Neutrophil (primary cell): ENCODE results near the gene SNX9.
"Not testable (repeated sequence)": the region's sequence is repeated elsewhere in the genome, so short reads cannot be mapped to it uniquely, and the experiment has no call there.

ENCODE experiments used
- H3K27ac ChIP-seq: fragments of 200-600 bp; sonication (generic); 2 replicates; pipeline ENCODE4 v1.5.1; 2016; ENCODE audit warnings: mild to moderate bottlenecking, moderate library complexity
- H3K27me3 ChIP-seq: fragments of 200-600 bp; sonication (generic); 2 replicates; pipeline ENCODE4 v1.6.0; 2016; ENCODE audit warnings: mild to moderate bottlenecking
- H3K36me3 ChIP-seq: fragments of 200-600 bp; sonication (generic); 2 replicates; pipeline ENCODE4 v1.5.1; 2017
- H3K4me1 ChIP-seq, 2 experiments: fragments of 200-600 bp in 1 of 2; sonication (generic) in 1 of 2; 1 replicate in 1 of 2; 2 replicates in 1 of 2; pipeline versions ENCODE4 v1.5.1 to v1.6.1; 2013 to 2016; ENCODE audit warnings: low read depth in 1 of 2, low read length in 1 of 2, mild to moderate bottlenecking in 1 of 2, moderate library complexity in 1 of 2; ENCODE audit not compliant: control insufficient read depth in 1 of 2, insufficient read depth in 1 of 2
- H3K4me3 ChIP-seq, 2 experiments: fragments of 200-600 bp in 1 of 2; sonication (generic) in 1 of 2; 1 replicate in 1 of 2; 2 replicates in 1 of 2; pipeline ENCODE4 v1.5.1; 2013 to 2016; ENCODE audit warnings: low read depth in 1 of 2, low read length in 1 of 2, mild to moderate bottlenecking in 1 of 2, moderate library complexity in 1 of 2
- H3K9me3 ChIP-seq: fragments of 200-600 bp; sonication (generic); 2 replicates; pipeline ENCODE4 v1.5.1; 2016
- CTCF ChIP-seq: fragments of 200-600 bp; sonication (generic); IDR thresholded peaks from 2 replicates; pipeline ENCODE4 v1.5.1; 2016; ENCODE audit warnings: antibody characterized with exemption

The SNX9 gene

DNA sequence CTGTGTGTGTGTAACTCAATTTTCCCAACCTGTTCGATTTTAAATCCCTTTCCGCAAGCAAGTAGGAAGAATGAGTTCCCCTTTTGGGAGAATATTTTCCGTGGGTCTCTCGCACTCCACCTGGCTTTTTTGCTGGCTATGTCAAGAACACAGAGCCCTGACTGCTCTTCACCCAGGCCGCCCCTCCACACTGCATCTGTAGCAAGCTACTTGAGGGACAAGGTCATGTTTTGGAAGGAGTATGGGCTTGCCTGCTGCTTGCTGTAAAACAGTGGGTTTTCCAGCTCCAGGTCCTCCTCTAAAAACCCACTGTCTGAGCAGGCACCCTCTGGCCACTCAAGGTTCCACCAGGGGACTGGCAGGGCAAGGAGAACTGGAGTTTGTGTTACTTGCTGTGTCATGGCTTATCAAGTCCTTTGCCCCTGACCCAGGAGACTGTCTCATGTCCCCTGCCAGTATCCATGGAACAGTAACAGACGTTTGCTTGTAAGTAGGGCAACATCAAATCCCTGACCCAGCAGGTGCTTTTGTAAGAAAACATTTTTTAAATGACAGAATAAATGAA is 123.1 kb downstream of the SNX9 start:
- no peaks in the 10 kb centered on the region for H3K9me3 ChIP-seq
- no peaks in the 10 kb centered on the region for H3K36me3 ChIP-seq
- H3K4me3 ChIP-seq = no peak overlapping the region
- H3K27me3 ChIP-seq = no peaks in the 10 kb centered on the region
- no peaks in the 10 kb centered on the region for H3K4me1 ChIP-seq
- no peak overlapping the region for H3K27ac ChIP-seq
- no peak for TF ChIP-seq CTCF

DNA sequence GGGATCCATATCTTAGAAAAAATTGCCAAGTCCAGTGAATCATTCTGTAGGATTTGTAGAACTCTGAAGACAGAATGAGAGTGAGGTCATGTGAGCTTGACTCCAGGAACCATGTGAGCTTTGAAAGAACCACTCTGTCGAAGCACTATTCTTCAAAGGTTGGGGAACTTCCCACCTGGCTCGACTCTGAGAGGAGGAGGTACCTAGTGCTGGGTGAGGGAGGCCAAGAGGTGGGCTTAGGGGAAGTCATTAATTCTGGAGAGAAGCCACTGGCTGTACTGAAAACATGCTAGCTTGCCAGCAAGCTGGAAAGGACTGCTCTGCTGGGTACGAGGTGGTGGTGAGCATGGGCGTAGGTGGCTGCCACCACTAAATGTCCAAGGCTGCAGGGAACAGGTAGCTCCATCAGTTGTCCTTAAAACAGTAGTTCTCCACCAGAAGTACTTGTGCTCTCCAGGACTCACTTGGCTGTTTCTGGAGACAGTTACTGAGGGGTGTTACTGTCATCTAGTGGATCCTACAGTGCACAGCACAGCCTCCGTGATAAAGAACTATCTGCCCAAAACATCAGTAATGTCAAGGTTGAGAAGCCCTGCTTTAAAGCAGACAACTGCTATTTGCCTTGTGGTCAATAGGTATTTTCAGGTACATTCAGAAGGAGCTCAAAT is 124.0 kb downstream of the SNX9 start:
- no peak overlapping the region for H3K27ac ChIP-seq
- no peaks in the 10 kb centered on the region for H3K4me1 ChIP-seq
- no peaks in the 10 kb centered on the region for H3K27me3 ChIP-seq
- no peaks in the 10 kb centered on the region for H3K9me3 ChIP-seq
- H3K4me3 ChIP-seq = no peak overlapping the region
- no peaks in the 10 kb centered on the region for H3K36me3 ChIP-seq
- TF ChIP-seq CTCF = no peak

GRCh38 chr6:157950899-157951298 is 127.9 kb downstream of the SNX9 start:
- H3K36me3 ChIP-seq, H3K27ac ChIP-seq, H3K4me3 ChIP-seq, H3K4me1 ChIP-seq, H3K27me3 ChIP-seq, H3K9me3 ChIP-seq: not testable (repeated sequence)

DNA sequence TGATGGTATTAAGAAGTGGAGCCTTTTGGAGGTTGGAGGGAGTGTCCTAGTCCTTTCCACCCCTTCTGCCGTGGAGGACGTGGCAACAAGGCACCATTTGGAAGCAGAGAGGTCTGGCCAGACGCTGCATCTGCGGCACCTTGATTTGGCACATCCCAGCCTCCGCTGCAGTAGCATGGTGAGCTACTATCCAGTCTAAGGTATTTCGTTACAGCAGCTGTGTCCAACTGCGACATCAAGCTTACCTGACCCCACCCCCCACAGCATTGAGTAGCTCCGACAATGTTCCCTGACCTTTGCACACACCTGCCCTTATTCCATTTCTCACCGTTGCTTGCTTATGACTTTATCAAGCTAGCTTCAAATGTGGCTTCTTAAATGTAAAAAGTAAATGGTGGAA is 128.8 kb downstream of the SNX9 start:
- no peak overlapping the region for H3K4me3 ChIP-seq
- H3K36me3 ChIP-seq = no peaks in the 10 kb centered on the region
- H3K27ac ChIP-seq = no peak overlapping the region
- no peaks in the 10 kb centered on the region for H3K9me3 ChIP-seq
- no peaks in the 10 kb centered on the region for H3K27me3 ChIP-seq
- TF ChIP-seq CTCF = no peak
- H3K4me1 ChIP-seq = no peaks in the 10 kb centered on the region

DNA sequence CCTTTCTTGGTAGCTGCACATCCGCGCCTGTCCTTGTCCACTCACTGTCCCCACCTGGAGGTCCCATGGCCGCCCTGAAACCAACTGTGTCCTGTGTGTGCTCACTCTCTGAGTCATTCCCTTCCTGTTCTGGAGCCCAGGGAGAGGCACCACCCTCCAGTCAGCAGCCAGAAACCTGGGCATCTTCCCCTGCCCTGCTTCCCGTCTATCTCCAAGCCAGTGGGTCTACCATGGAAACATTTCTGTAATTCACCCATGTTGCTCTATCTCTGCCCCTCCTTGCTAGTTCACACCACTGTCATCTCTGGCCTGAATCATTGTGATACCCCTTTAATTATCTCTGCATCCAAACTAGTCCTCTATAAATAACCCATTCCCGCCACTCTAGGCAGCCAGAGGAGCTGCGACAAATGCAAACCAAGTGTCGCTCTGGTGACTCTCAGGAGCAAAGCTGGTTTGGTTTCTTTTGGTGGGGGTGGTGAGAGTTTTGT is 129.9 kb downstream of the SNX9 start:
- no peaks in the 10 kb centered on the region for H3K4me1 ChIP-seq
- TF ChIP-seq CTCF = no peak
- no peaks in the 10 kb centered on the region for H3K9me3 ChIP-seq
- H3K27ac ChIP-seq = no peak overlapping the region
- no peaks in the 10 kb centered on the region for H3K27me3 ChIP-seq
- no peak overlapping the region for H3K4me3 ChIP-seq
- H3K36me3 ChIP-seq = no peaks in the 10 kb centered on the region

- no peak overlapping the region for H3K4me3 ChIP-seq
- H3K9me3 ChIP-seq = no peaks in the 10 kb centered on the region
- no peaks in the 10 kb centered on the region for H3K36me3 ChIP-seq
- no peak overlapping the region for H3K27ac ChIP-seq
- no peak for TF ChIP-seq CTCF
- no peaks in the 10 kb centered on the region for H3K27me3 ChIP-seq
- no peaks in the 10 kb centered on the region for H3K4me1 ChIP-seq
Observed at GRCh38 chr6:157953580-157954091, 130.6 kb downstream of the SNX9 start.
